ENCODE results near the gene SNRNP35.
"Not testable (repeated sequence)": the region's sequence is repeated elsewhere in the genome, so short reads cannot be mapped to it uniquely, and the experiment has no call there.

SNRNP35 gene, protein sequence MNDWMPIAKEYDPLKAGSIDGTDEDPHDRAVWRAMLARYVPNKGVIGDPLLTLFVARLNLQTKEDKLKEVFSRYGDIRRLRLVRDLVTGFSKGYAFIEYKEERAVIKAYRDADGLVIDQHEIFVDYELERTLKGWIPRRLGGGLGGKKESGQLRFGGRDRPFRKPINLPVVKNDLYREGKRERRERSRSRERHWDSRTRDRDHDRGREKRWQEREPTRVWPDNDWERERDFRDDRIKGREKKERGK

DNA sequence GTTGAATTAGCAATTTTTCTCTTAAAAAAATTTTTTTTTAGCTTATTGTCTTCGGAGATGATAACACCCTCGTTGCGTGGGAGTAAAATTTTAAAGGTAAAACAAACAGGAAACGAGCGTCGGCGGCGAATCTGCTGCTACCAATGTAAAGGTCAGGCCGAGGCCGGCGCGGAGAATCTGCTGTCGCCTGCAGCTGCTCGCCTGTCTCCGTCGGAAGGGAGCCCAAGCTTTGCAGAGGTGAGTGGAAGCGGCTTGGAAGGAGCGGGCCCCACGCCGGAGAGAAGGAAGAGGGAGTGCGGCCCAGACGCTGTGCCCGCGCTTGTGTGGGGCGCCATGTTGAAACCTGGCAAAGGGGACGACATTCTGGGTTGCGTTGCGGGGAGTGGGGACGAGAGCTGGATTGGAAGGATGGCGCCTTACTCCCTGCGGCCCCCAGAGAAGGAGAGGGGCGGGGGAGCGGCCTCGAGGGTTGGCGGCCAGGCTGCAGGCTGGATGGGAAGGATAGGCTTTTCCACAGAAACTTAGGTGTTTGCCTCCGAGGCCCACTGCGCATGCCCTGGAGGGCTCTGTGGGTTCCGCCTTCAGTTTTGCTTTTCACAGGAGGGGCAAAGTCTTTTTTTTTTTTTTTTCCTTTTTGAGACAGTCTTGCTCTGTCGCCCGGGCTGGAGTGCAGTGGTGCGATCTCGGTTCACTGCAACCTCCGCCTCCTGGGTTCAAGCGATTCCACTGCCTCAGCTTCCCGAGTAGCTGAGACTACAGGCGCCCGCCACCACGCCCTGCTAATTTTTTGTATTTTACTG, at the start of gene SNRNP35:
Gene SNRNP35 (plus strand): TSS at position 160 of the 800 bp plus-strand sequence. CDS start 7,402 bp downstream, outside the sequence.
- Mint-ChIP-seq H3K4me1 (peaks cover 15% of the 10 kb centered on the region), H3K27ac (peak within 1 kb of the TSS; percentile 100), H3K27me3 (no peaks in the 10 kb centered on the region), H3K4me3 (peak within 1 kb of the TSS; percentile 100), H3K9me3 (no peaks in the 10 kb centered on the region), H3K36me3 (peaks cover 4% of the 10 kb centered on the region)
- ATAC-seq (ENCODE audit: low read depth) (peak; percentile 78), DNase-seq (ENCODE audit: low spot score in 2 of 2) (peak; percentile 78 to 90)

DNA sequence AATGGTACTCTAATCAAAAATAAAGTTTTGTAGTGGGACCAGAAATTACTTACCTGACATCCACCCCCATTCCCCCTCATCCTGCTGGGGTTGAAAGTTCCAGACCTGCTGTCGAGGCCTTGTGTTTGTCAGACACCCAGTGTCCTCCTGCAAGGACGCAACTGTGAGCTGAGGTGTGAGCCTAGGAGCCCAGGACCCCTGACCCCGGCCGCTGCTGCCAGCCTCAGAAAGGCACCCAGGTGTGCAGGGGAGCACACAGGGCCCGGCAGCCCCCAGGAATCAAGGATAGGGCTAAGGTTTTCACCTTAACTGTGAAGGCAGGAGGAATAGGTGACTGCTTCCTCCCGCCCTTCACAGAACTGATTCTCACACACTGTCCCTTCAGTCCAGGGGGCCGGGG, 49.3 kb upstream of the SNRNP35 start:
- not testable (repeated sequence) for ATAC-seq (ENCODE audit: low read depth); H3K36me3 Mint-ChIP-seq; DNase-seq (ENCODE audit: low spot score in 2 of 2); H3K4me1 Mint-ChIP-seq; H3K27me3 Mint-ChIP-seq; H3K9me3 Mint-ChIP-seq; H3K4me3 Mint-ChIP-seq
- H3K27ac Mint-ChIP-seq = peak overlapping the region; percentile 67

DNA sequence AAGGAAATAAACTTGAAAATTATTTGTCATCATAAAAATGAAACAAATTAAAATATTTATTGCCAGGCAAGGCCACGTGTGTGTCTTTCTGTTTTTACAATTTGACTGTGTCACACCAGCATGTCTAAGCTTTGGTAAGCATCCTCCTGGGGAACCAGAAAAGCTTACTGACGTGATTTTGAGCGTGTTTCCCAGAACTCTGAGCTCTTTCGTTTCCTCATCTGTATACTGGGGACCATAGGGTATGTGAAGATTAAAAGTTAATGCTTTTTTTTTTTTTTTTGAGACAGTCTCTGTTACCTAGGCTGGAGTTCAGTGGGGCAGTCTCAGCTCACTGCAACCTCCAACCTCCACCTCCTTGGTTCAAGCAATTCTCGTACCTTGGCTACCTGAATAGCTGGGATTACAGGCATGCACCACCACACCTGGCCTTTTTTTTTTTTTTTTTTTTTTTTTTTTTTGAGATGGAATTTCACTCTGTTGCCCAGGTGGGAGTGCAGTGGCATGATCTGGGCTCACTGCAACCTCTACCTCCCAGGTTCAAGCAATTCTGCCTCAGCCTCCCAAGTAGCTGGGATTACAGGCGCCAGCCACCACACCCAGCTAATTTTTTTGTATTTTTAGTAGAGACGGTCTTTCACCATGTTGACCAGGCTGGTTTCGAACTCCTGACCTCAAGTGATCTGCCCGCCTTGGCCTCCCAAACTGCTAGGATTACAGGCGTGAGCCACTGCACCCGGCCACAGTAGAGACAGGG, 48.5 kb upstream of the SNRNP35 start:
- not testable (repeated sequence) for H3K4me1 Mint-ChIP-seq; H3K27me3 Mint-ChIP-seq; H3K9me3 Mint-ChIP-seq; DNase-seq (ENCODE audit: low spot score in 2 of 2); H3K4me3 Mint-ChIP-seq
- peak overlapping the region; percentile 67 for H3K27ac Mint-ChIP-seq
- H3K36me3 Mint-ChIP-seq = peaks cover 10% of the 10 kb centered on the region
- ATAC-seq (ENCODE audit: low read depth) = peak; percentile 79

DNA sequence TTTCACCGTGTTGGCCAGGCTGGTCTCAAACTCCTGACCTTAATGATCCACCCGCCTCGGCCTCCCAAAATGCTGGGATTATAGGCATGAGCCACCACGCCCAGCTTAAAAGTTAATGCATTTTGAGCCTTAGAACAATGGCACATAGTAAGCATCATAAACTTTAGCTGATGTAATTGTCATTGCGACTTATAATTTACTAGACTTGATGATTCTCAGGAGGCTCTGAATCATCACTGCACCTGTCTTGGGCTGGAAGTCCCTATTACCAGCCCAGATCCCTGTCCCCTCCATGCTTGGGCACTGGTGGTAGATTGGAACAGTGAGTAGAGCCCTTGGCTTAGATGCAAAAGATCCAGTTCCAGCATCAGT, 47.9 kb upstream of the SNRNP35 start:
- ATAC-seq (ENCODE audit: low read depth) (no peak), DNase-seq (ENCODE audit: low spot score in 2 of 2) (no peak)
- H3K4me3 Mint-ChIP-seq = no peak overlapping the region
- peak overlapping the region; percentile 14 for H3K27ac Mint-ChIP-seq
- H3K36me3 Mint-ChIP-seq = peaks cover 13% of the 10 kb centered on the region
- H3K9me3 Mint-ChIP-seq = no peaks in the 10 kb centered on the region
- H3K4me1 Mint-ChIP-seq = no peaks in the 10 kb centered on the region
- H3K27me3 Mint-ChIP-seq = no peaks in the 10 kb centered on the region

DNA sequence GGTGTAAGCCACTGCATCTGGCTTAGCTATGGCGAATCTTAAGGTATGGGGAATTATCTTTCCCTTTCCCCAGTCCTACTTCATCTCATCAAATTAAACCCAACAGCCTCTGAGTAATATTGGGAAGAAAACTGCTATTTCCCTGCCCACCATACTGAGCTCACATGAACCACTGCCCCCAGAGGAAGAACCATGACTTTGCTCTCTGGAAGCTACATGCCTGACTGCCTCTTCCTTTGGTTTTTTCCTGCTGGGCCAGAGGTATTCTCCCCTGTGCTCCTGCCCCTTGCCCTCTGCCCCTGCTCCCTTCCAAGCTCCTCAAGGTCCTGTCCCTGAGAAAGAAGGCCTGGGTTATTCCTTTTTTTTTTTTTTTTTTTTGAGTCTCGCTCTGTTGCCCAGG, 36.6 kb upstream of the SNRNP35 start:
- Mint-ChIP-seq H3K9me3 (no peaks in the 10 kb centered on the region), H3K36me3 (peaks cover 16% of the 10 kb centered on the region), H3K27ac (peak overlapping the region; percentile 35), H3K4me3 (no peak overlapping the region), H3K4me1 (peaks cover 3% of the 10 kb centered on the region), H3K27me3 (no peaks in the 10 kb centered on the region)
- DNase-seq (ENCODE audit: low spot score in 2 of 2) = no peak
- no peak for ATAC-seq (ENCODE audit: low read depth)

DNA sequence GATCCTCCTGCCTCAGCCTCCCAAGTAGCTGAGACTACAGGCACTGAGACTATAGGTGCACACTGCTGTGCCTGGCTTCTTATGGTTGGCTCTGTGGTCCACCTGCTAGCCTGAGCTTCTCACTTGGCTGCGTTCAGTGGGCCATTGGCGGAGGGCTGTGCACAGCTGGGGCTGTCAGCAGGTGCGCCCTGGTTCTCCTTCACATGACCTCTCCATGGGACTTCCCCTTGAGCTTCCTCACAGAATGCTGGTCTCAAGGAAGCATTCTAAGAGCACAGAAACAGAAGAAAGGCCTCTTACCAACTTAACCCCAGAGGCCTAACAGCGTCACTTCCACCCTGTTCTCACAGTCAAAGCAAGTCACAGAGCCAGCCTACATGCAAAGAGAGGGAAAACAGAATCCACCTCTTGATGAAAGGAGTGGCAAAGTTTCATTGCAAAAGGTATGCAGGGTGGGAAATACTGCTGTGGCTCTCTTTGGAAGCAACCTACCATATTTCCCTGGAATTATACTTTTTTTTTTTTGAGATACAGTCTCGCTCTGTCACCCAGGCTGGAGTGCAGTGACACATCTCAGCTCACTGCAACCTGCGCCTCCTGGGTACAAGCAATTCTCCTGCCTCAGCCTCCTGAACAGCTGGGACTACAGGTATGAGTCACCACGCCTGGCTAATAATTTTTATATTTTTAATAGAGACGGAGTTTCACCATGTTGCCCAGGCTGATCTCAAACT, 30.7 kb upstream of the SNRNP35 start:
- H3K27ac Mint-ChIP-seq = peak overlapping the region; percentile 95
- peaks cover 20% of the 10 kb centered on the region for H3K36me3 Mint-ChIP-seq
- peak; percentile 72 to 88 for DNase-seq (ENCODE audit: low spot score in 2 of 2)
- peaks cover 21% of the 10 kb centered on the region for H3K4me1 Mint-ChIP-seq
- peak overlapping the region; percentile 76 for H3K4me3 Mint-ChIP-seq
- no peaks in the 10 kb centered on the region for H3K9me3 Mint-ChIP-seq
- peak; percentile 93 for ATAC-seq (ENCODE audit: low read depth)
- H3K27me3 Mint-ChIP-seq = no peaks in the 10 kb centered on the region

DNA sequence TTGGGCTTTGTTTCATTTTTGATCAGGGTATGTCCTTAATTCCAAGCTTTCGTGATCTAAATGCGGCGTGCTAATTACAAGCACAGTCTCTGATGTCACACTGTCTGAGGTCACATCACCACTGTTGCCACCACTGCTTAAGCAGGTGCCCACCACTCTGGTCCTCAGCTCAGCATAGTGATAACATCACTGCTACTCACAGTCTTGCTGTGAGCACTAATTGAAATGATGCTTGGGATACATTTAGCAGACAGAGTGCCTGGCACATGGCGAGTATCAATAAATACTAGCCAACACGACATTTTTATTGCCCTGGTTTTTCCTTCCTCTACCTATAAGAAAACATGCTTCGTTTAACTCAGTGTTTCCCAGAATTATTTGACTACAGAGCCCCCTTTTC, 29.3 kb upstream of the SNRNP35 start:
- peak overlapping the region; percentile 95 for H3K27ac Mint-ChIP-seq
- H3K4me1 Mint-ChIP-seq = peaks cover 30% of the 10 kb centered on the region
- DNase-seq (ENCODE audit: low spot score in 2 of 2) (no peak), ATAC-seq (ENCODE audit: low read depth) (no peak)
- H3K9me3 Mint-ChIP-seq = no peaks in the 10 kb centered on the region
- no peaks in the 10 kb centered on the region for H3K27me3 Mint-ChIP-seq
- H3K36me3 Mint-ChIP-seq = peaks cover 23% of the 10 kb centered on the region
- H3K4me3 Mint-ChIP-seq = peak overlapping the region; percentile 39

DNA sequence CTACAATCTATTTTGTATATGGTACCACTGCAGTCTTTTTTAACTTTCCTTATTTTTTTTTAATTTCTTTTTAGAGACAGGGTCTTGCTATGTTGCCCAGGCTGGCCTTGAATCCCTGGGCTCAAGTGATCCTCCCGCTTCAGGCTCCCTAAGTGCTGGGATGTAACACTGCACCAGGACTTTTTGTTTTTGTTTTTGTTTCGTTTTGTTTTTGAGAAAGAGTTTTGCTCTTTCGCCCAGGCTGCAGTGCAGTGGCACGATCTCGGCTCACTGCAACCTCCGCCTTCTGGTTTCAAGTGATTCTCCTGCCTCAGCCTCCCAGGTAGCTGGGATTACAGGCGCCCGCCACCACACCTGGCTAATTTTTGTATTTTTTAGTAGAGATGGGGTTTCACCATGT, 28.8 kb upstream of the SNRNP35 start:
- not testable (repeated sequence) for DNase-seq (ENCODE audit: low spot score in 2 of 2); H3K27me3 Mint-ChIP-seq; H3K4me3 Mint-ChIP-seq; ATAC-seq (ENCODE audit: low read depth); H3K9me3 Mint-ChIP-seq
- peaks cover 32% of the 10 kb centered on the region for H3K4me1 Mint-ChIP-seq
- H3K36me3 Mint-ChIP-seq = peaks cover 22% of the 10 kb centered on the region
- H3K27ac Mint-ChIP-seq = peak overlapping the region; percentile 95

DNA sequence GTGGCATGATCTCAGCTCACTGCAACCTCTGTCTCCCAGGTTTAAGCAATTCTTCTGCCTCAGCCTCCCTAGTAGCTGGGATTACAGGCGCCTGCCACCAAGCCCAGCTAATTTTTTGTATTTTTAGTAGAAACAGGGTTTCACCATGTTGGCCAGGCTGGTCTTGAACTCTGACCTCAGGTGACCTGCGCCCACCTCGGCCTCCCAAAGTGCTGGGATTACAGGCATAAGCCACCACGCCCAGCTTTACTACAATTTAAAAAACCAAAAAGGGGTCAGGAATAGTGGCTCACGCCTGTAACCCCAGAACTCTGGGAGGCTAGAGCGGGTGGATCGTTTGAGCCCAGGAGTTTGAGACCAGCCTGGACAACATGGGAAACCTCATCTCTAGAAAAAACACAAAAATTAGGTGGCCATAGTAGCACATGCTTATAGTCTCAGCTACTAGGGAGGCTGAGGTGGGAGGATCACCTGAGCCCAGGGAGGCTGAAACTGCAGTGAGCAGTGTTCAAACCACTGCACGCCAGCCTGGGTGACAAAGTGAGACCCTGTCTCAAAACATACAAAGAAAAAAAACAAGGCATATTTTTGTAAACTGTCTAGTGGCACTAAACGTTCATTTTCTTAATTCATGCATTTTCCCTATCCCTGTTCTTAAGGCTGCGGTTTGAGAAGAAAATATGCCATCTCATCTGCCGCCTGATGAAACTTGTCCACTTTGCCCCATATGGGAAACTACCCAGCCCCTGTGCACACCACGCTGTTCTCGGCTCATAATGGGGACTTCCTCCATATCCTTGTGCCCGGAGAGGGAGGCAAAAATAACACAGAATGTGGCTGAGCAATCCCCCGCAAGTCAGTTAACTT, 25.8 kb upstream of the SNRNP35 start:
- Mint-ChIP-seq H3K27ac (peak overlapping the region; percentile 95), H3K4me1 (peaks cover 33% of the 10 kb centered on the region), H3K36me3 (peaks cover 18% of the 10 kb centered on the region), H3K4me3 (peak overlapping the region; percentile 85)
- H3K9me3 Mint-ChIP-seq, H3K27me3 Mint-ChIP-seq: not testable (repeated sequence)
- DNase-seq (ENCODE audit: low spot score in 2 of 2) (peak in 1 of 2 donors; percentile 33), ATAC-seq (ENCODE audit: low read depth) (peak; percentile 34)

DNA sequence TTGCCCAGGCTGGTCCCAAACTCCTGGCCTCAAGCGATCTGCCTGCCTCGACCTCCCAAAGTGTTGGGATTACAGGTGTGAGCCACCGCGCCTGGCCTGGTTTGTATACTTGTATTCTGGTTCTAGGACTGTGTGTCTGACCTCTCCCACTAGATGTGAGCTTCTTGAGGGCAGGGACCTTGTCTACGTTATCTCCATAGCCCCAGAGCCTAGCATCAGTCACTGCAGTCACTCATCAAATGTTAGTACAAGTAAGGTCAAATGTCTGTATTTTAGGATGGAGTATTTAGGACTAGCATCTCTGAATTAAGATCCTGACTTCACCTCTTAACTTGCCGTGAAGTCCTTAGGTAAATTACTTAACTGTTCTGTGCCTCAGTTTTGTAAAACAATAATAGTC, 24.3 kb upstream of the SNRNP35 start:
- ATAC-seq (ENCODE audit: low read depth) (no peak), DNase-seq (ENCODE audit: low spot score in 2 of 2) (no peak)
- peak overlapping the region; percentile 85 for H3K4me3 Mint-ChIP-seq
- no peaks in the 10 kb centered on the region for H3K27me3 Mint-ChIP-seq
- peaks cover 15% of the 10 kb centered on the region for H3K36me3 Mint-ChIP-seq
- H3K9me3 Mint-ChIP-seq = no peaks in the 10 kb centered on the region
- H3K4me1 Mint-ChIP-seq = peaks cover 27% of the 10 kb centered on the region
- H3K27ac Mint-ChIP-seq = peak overlapping the region; percentile 95

DNA sequence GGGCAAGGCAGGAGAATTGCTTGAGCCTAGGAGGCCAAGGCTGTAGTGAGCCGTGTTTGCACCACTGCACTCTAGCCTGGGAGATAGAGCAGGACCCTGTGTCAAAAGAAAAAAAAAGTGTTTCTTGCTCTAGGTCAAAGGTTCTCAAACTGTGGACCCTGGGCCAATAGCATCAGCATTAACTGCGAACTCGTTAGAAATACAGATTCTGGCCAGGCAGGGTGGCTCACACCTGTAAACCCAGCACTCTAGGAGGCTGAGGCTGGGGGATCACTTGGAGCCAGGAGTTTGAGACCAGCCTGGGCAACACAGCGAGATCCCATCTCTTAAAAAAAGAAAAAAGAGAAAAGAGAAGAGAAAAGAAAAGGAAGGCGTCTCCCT, 22.3 kb upstream of the SNRNP35 start:
- DNase-seq (ENCODE audit: low spot score in 2 of 2) = no peak
- Mint-ChIP-seq H3K36me3 (peaks cover 10% of the 10 kb centered on the region), H3K4me1 (peaks cover 25% of the 10 kb centered on the region), H3K4me3 (peak overlapping the region; percentile 96), H3K27ac (peak overlapping the region; percentile 95), H3K27me3 (no peaks in the 10 kb centered on the region), H3K9me3 (no peaks in the 10 kb centered on the region)
- no peak for ATAC-seq (ENCODE audit: low read depth)

DNA sequence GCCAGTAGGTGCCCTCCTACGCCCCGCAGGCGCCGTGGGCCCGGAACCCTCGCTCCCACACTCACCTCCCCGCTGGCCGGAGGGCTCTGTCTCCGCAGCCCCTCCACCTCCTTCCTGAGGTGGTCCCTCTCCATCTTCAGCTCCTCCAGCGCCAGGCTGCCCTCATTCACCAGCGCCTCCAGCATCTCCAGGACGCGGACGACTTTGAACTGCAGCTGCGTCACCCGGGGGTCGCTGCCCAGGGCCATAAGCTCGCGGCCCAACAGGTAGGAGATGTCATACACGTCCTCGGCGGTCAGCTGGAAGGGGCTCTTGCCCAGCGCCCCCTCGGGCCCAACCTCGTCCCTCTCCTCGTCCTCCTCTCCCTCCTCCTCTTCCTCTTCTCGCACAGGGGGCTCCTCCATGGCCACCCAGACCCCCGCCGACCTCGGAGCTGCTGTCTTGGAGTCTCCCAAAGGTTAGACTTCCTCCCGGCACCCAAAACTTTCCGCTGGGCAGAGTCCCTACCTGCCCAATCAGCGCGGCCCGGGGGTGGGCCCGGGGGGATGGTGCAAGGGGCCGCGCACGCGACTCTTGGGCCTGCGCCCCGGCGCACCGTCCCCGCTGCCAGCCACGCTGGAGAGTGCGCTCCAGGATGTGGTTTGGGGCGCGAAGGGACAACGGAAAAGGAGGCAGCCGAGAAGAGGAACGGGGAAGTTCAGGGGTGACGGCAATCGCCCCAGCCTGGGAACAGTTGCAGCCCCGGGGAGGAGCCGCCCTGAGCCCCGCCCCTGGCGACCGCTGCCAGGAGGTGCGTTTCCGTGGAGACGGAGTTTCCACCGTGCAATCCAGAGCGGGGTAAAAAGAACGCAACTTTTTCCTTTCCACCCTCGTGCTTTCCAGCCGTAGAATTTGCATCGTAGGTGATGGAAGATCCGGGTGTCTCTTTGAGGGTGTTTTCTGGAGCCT, 21.6 kb upstream of the SNRNP35 start, which contains the start of gene RILPL2:
Gene RILPL2 (minus strand): TSS at position 668 of the 948 bp plus-strand sequence. CDS start 264 bp downstream, at position 404.
- H3K4me1 Mint-ChIP-seq = peaks cover 20% of the 10 kb centered on the region
- H3K9me3 Mint-ChIP-seq = no peaks in the 10 kb centered on the region
- no peaks in the 10 kb centered on the region for H3K27me3 Mint-ChIP-seq
- DNase-seq (ENCODE audit: low spot score in 2 of 2) = peak; percentile 92 to 94
- H3K27ac Mint-ChIP-seq = peak within 1 kb of the TSS; percentile 95
- peaks cover 4% of the 10 kb centered on the region for H3K36me3 Mint-ChIP-seq
- H3K4me3 Mint-ChIP-seq = peak within 1 kb of the TSS; percentile 96
- ATAC-seq (ENCODE audit: low read depth) = peak; percentile 84

Data from memory B cell (primary cell).